Islet of Langerhans (tissue), 1 donor: ENCODE results near the gene RNF5.
"Not testable (repeated sequence)": the region's sequence is repeated elsewhere in the genome, so short reads cannot be mapped to it uniquely, and the experiment has no call there.

Experiments
- FAIRE-seq: peaks from one replicate; lab custom pipeline; 2011; peaks lifted over from hg19 to GRCh38; lab: Jason Lieb, UNC

The RNF5 gene

DNA sequence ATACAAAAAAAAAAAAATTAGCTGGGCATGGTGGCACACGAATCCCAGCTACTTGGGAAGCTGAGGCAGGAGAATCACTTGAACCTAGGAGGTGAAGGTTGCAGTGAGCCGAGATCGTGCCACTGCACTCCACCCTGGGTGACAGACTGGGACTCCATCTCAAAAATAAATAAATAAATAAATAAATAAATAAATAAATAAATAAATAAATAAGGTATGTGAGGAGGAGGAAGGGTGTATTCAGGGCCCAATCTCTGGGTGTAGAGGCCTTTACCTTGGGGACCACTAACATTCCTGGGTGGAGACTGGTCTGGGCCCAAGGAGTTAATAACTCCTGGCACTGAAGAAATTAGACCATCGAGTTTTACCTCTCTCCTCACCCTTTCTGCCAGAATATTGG lies 33.2 kb downstream of the RNF5 start:
- not testable (repeated sequence) for FAIRE-seq

DNA sequence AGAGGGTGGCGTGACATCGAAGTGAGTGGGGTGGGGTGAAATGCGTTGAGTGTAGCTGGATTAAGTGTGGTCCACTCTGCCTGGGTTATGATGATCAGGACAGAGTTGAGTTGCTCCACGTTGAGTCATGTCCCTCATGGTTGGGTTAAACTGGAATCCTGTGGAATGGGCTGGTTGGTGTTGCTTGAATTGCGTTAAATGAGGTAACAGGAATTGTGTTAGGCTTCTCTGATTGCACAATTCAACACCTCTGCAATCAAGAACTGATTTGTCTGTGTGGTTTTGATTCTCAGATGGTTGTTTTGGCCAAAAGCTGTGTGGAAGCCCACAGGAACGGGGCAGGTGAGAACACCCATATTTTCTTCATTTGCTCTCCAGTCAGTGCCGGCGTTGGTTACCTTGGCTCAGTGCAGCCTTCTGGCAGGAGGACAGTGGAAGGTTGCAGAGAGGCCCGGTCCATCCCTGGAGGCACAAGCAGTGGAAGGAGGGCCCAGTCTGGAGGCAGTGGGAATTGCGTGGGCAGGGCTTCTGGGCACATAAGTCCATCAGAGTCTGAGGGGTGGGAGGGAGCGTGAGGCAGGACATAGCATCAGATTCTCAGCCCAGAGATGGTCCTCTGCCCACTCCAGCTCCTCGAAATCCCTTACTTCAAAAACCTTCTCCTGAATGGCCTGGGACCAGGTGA lies 34.0 kb downstream of the RNF5 start:
- no peak for FAIRE-seq

DNA sequence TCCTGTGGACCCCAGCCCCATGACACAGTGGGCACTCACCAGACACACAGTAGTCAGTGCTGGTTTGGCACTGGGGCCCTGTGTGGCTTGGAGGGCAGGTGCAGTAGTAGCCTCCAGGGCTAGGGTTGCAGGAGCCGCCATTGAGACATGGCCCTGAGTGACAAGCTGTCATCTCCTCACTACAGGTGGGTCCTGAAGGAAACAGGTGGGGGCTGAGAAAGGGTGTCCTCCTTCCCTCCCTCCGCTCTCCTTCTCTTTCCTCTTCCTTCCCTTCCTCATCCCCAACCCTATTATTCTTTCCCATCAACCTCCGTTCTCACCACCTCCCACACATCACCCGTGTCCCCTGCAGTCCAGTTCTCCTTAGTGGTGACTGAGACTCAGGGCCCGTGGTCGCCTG lies 35.4 kb downstream of the RNF5 start:
- FAIRE-seq: no peak

DNA sequence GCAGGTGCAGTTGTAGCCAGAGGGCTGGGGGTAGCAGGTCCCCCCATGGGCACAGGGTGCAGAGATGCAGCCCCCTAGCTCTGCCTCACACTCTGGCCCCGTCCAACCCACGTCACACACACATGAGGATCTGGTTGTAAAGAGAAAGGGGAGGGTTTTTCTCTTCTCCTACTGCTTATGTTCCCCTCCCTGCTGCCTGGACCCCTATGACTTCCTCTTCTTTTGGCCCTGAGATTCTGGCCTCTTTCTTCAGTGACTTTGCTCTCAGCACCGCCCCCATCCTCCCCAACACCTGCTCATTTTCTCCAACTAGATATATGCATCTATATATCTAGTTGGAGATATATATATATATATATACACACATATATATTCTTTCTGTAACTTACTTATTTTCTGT lies 35.9 kb downstream of the RNF5 start:
- no peak for FAIRE-seq

DNA sequence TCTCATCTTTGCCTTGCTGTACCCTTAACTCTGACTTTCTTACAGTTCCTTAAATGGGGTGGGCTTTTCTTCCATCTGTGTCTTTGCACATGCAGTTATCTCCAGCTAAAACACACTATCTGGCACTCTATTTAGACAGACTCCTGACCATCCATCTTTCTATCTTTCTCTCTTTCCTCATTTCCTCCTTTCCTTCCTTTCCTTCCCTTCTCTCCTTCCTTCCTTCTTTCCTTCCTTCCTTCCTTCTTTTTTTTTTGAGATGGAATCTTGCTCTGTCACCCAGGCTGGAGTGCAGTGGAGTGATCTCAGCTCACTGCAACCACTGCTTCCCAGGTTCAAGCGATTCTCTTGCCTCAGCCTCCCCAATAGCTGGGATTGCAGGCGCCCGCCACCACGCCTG lies 37.4 kb downstream of the RNF5 start:
- FAIRE-seq: no peak

DNA sequence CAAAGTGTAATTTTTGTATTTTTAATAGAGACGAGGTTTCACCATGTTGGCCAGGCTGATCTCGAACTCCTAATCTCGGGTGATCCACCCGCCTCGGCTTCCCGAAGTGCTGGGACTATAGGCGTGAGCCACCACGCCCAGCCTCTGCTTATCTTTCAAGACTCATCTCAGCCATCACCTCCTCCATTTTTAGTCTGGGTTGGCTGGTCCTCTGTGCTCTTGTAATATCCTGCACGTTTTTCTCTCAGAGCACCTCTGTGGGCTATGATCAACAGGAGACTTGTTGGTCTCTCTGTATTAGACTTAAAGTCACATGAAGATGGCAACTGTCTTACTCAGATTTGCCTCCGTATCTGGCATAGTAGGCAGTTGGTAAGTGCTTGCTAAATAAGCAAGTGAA lies 38.1 kb downstream of the RNF5 start:
- no peak for FAIRE-seq

DNA sequence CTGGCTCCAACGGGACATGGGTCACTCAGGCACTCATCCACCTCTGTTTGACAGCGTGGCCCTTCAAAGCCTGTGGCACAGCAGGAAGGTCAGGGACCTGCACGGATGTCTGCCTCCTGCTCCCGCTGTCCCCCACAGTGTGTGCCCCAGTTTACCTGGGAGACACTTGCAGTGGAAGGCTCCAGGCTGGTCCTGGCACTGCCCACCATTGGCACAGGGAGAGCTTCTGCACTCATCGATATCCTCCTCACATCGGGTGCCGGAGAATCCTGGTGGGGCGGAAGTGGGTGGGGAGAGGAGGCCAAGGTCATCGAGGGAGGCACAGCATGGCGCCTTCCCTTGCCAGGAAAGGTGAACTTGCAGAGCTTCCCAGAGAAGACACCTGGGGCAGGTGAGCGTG lies 38.8 kb downstream of the RNF5 start:
- FAIRE-seq: no peak

DNA sequence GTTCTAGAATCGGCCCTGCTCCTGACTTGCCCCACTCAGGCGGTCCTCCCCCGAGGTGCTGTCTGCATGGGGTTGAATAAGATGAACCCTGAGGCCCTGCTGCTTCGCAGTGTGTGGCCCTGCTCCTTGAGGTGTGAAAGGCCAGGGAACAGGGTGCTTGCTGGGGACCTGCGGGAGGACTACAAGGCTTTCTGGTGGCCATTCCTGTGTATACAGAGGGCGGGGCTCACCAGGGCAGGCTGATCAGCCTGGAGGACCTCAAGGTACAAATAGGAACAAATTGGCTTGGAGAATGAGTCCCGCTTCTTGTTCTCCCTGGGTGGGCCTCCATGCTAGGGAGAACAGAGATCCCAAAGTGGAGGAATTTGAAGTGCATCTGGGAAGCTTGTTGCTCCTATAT lies 40.0 kb downstream of the RNF5 start:
- no peak for FAIRE-seq

DNA sequence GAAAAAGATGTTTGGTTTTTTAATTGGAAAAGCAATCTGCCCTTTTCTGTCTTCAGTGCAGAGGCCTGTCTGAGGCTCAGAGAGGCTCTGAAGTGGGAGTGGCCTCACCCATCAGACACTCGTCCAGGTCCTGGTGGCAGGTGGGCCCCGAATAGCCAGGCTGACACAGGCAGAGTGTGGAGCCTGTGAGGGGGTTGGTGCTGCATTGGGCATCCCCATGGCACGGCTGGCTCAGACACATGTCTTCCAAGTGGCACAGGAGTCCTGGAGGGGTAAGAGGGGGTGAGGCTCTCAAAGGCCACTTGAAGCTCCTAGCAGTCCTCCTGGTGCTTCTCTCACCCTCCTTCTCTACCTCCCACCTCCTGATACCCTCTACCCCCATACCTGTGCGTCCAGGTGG lies 41.8 kb downstream of the RNF5 start:
- FAIRE-seq: no peak

DNA sequence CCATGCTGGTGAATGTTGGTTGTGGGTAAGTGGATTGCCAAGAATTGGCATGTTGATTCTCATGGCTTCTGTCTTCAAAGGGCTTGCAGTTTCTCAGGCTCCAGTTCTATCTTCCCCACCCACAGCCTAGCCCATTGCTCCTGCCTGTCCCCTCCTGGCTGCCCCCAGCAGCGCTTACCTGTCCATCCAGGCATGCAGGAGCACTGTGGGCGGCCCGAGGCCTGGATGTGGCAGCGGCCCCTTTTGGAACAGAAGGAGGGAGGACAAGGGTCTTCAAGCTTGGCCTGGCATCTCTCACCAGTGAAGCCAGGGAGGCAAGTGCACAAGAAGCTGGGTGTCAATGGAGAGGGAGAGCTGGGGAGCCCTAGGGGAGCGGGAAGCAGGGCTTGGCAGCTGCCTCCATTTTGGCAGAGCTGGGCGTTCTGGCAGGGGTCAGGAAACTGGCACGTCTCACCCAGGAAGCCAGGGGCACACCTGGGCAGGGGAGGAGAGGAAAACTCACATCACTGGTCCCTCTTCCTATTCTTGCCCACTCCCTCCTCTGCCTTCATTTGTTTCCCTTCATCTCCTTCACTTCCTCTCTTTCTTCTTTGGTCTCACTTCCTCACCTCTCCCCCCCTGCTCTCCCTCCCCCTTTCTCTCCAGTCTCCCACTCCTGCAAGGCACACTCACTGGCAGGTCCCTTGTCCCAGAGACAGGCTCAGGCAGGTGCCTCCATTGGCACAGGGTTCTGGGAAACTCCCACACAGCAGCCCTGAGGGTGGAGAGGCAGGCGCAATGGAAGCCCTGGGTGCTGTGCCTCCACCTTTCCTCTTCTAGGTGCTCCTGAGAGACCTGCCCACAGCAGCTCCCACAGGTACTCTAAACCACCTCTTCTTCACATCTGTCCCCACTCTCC lies 44.4 kb downstream of the RNF5 start:
- FAIRE-seq: no peak

DNA sequence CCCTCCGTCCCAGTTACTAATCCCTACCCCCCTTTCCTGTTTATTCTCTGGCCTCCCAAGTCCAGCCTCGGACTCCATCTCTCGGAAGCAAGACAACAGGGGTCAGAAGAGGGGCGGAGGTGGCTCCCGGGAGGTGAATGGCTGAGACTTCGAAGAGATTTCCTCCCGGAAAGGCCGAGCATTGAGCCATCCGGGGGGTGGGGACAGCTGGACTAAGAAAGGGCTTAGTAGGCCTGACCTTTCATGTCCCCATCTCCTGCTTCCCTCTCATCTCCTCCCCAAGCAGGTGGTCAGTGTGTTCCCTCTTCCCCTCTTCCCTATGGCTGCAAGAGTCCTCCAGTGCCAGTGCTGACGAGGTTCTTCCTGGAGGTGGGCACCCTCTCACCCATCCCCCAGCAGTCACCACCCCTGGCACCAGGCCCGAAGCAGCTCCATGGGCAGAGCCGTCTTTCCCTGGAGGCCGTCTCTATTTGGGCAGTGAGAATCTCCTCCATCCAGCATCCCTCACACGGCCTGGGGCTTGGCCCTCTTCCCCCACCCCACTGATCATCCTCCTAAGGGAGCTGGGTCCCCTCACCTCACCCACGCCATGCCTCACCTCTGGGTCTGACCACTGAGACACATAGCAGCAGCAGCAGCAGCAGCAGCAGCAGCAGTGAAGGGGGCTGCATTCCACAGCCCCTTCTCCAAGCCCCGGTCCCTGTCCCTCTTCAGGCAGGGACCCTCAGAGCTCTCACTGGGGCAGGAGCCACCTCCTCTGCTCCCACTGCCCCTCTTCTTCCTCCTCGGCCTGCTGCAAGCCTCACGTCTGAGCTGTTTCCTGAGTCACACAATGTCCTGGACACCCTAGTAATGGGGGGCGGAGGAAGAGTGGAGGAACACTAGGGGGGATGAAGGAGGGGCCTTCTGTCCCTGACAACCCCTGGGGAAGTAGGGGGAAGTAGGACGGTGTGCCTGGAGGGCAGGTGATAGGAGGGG lies 45.3 kb downstream of the RNF5 start, which contains the start of gene NOTCH4:
Gene NOTCH4 (minus strand): TSS at position 810 of the 978 bp plus-strand sequence. CDS start 139 bp downstream, at position 671.
- no peak for FAIRE-seq

DNA sequence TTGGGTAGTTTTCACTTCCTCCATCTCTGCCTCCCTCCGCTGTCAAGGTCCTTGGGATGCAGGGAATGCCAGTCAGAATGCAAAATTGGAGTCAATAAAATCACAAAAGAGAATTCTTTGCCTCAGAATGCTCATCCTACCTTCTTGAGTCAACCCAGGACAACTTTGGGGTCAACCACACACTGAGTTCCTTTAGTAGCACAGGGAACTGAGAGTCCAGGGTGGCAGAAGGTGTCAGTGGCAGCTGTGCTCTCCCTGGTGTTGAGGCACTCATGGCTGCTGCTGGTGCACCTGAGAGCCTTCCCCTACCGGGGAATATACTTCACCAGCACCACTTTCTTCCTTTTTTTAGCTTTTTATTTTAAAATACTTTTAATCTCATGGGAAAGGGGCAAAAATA lies 46.5 kb downstream of the RNF5 start:
- no peak for FAIRE-seq

DNA sequence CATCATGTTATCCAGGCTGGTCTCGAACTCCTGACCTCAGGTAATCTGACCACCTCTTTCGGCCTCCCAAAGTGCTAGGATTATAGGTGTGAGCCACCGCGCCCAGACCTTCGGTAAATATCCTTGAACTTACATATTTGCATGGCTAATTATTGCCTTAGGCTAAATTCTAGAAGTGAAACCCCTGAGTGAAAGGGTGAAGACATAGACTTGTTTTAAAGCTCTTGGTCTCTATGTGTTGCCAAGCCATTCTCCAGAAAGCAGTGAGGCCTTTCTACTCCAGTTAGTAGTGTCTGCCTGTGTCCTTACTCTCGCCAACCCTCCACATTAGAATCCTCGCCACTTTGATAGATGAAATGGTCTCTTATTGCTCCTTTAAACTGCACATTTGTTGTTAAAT lies 48.2 kb downstream of the RNF5 start:
- FAIRE-seq: no peak
